ENCODE measurements around the gene ASGR1.

The ASGR1 gene

GRCh38 chr17:7179317-7180254, at the start of gene ASGR1:
Gene ASGR1, minus strand, starts transcription at chr17:7179370. Its CDS starts 807 bp downstream, at chr17:7178563.
- DNase-seq, result no peak

GRCh38 chr17:7228920-7229319, 49.8 kb upstream of the ASGR1 start:
- DNase-seq, result no peak

- DNase-seq, result no peak
Observed at GRCh38 chr17:7226721-7227710, 47.8 kb upstream of the ASGR1 start.

GRCh38 chr17:7225711-7226331, 46.7 kb upstream of the ASGR1 start:
- DNase-seq, result no peak

- DNase-seq, result no peak
Observed at GRCh38 chr17:7224661-7225111, 45.5 kb upstream of the ASGR1 start.

- no peak for DNase-seq
Observed at GRCh38 chr17:7224110-7224509, 44.9 kb upstream of the ASGR1 start.

- DNase-seq, result no peak
Observed at GRCh38 chr17:7223375-7223774, 44.2 kb upstream of the ASGR1 start.

GRCh38 chr17:7222972-7223292, 43.8 kb upstream of the ASGR1 start:
- no peak for DNase-seq

GRCh38 chr17:7222093-7222971, 43.2 kb upstream of the ASGR1 start:
- no peak for DNase-seq

GRCh38 chr17:7221278-7222092, 42.3 kb upstream of the ASGR1 start:
- DNase-seq, result no peak

GRCh38 chr17:7220593-7221277, 41.6 kb upstream of the ASGR1 start:
- peak; percentile 19 for DNase-seq

GRCh38 chr17:7219812-7220592, 40.8 kb upstream of the ASGR1 start, which contains the start of the genes ACADVL and DLG4:
Gene ACADVL, plus strand, starts transcription at chr17:7219938. Its CDS starts 47 bp downstream, at chr17:7219985.
Gene DLG4, minus strand, starts transcription at chr17:7219836.
- DNase-seq, result peak; percentile 67

- no peak for DNase-seq
Observed at GRCh38 chr17:7219229-7219811, 40.1 kb upstream of the ASGR1 start.

- no peak for DNase-seq
Observed at GRCh38 chr17:7218758-7219157, 39.6 kb upstream of the ASGR1 start.

GRCh38 chr17:7218166-7218565, 39.0 kb upstream of the ASGR1 start:
- DNase-seq, result no peak

GRCh38 chr17:7217113-7217987, 38.2 kb upstream of the ASGR1 start:
- no peak for DNase-seq

- DNase-seq, result no peak
Observed at GRCh38 chr17:7216242-7217112, 37.3 kb upstream of the ASGR1 start.

Measured in NCI-H345 (cell line).